ENCODE results near the gene PATE3. TPM values are rescaled to one million over a fixed set of nuclear protein-coding genes. Genes with fewer than 3 reads are reported as not detected.

Gene PATE3
- total RNA-seq, result not detected in 2 replicates

GRCh38 chr11:125787827-125788226 is at the start of gene PATE3:
TSS of gene PATE3 (plus strand) at chr11:125788127. CDS start at chr11:125788152, 25 bp downstream.
- DNase-seq (ENCODE audit: low read depth), result no peak

GRCh38 chr11:125740617-125741016 is 47.3 kb upstream of the PATE3 start:
- no peak for DNase-seq (ENCODE audit: low read depth)

- no peak for DNase-seq (ENCODE audit: low read depth)
These were observed 44.2 kb upstream of the PATE3 start for GRCh38 chr11:125743681-125744080.

GRCh38 chr11:125745979-125746378 is 41.9 kb upstream of the PATE3 start, which contains the start of gene PATE1:
TSS of gene PATE1 (plus strand) at chr11:125746279. CDS start at chr11:125746305, 26 bp downstream.
- no peak for DNase-seq (ENCODE audit: low read depth)

GRCh38 chr11:125750629-125751028 is 37.3 kb upstream of the PATE3 start:
- no peak for DNase-seq (ENCODE audit: low read depth)

DNA sequence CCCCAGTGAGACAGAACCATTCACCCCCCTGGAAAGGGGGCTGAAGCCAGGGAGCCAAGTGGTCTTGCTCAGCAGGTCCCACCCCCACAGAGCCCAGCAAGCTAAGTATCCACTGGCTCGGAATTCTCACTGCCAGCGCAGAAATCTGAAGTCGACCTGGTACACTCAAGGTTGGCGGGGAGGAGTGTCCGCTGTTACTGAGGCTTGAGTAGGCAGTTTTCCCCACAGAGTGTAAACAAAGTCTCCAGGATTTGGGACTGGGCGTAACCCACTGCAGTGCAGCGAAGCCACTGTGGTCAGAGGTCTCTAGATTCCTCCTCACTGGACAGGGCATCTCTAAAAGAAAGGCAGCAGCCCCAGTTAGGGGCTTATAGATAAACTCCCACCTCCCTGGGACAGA is 31.9 kb upstream of the PATE3 start:
- no peak for DNase-seq (ENCODE audit: low read depth)

DNA sequence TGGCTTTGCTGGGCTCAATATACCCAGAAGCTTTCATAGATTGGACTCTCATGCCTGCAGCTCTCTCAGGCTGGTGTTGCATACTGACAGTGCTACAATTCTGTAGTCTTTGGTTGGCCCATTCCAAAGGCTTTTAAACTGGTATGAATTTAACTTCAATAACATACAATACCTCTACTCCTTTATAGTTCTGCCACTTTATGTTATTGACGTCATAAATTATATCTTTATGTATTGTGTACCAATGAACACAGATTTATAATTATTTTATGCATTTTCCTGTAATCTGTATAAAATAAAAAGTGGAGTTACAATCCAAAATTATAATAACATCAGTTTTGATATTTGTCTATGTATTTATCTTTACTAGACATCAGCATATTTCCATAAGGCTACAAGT is 25.5 kb upstream of the PATE3 start:
- no peak for DNase-seq (ENCODE audit: low read depth)

DNA sequence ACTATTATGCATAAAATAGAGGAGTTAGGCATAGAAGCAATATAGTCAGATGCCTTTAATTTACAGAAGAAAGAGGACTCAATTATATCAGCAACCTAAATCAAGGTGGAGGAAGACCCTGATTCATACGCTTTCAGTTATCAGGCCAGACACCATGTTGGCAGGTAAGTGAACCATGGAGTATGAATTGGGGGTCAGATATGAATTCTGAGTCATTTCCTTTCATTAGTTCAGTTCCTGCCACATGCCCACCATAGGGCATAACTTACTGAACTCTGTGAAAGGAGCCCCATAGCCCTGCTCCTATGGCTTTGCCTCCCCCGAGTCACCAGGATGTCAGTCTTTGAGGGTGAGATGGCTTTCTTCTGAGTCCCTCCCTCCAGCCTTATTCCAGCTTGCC is 24.4 kb upstream of the PATE3 start:
- DNase-seq (ENCODE audit: low read depth), result no peak

DNA sequence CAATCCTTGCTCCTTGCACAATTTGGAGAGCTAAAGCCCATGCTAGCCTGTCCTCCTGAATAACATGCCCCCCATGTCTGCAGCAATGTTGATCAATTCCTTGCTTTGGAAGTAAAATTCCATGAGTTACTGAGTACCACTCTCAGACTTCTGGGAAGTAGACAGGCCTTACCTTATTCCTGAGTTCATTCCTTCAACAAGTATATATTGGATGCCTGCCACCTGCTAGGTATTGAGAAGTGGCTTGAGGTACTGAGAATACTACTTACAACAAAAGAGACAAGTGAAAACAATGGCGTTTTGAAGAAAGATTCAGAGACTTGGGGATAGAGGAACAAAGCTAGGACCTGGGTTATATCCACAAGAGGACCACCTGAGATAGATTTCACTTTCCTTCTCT is 21.7 kb upstream of the PATE3 start:
- no peak for DNase-seq (ENCODE audit: low read depth)

DNA sequence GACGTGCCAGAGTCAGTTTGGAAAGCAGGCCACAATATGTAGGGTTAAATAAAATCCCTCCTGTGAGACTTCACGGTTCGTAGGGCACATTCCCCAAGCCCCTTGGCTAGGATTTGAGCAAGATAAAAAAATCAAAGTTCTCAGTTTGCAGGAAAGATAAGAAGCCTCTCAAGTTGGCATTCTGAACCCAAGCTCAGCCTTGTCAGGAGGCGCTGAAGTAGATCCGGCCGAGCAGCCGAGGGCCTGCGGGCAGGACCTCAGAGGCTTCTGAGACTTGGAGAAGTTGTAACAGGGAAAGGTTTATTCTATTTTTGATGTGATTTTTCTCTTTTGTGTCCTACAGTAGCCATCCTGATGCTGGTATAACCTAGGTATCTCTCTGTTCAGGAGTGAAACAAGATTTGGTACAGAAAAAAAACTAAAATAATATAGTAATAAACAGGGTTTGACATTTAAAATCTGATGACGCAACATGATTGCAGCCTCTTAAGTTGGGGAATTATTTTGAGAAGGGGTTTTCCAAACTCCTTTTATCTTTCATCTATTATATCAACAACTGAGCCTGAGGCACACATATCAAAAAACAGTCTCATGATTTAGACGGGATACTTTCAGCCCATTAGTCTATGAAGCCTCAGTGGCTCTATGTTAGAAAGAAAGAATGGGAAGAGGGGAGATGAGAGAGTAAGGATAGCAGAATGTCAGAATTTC is 19.4 kb upstream of the PATE3 start:
- no peak for DNase-seq (ENCODE audit: low read depth)

GRCh38 chr11:125770583-125770982 is 17.3 kb upstream of the PATE3 start:
- DNase-seq (ENCODE audit: low read depth), result no peak

- DNase-seq (ENCODE audit: low read depth), result peak; percentile 2
These were observed 15.0 kb upstream of the PATE3 start for GRCh38 chr11:125772834-125773505.

DNA sequence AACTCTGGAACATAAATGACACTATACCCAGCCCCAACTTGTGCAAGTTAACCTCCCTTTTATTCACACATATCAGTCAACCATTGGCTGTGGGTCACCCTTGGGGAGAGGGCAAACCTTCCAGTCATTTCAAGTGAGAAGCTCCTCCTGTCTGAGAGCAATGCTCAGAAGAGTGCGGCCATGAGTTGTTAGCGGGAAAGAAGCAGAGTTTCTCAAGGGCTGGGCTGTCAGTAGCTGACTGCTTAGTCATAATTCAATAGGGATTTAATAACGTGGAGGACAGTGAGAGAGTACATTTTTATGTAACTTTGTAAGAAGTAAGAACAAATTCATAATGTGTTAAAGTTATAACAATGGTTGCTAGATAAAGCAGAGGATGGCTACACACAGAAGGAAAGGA is 14.4 kb upstream of the PATE3 start:
- DNase-seq (ENCODE audit: low read depth), result no peak

DNA sequence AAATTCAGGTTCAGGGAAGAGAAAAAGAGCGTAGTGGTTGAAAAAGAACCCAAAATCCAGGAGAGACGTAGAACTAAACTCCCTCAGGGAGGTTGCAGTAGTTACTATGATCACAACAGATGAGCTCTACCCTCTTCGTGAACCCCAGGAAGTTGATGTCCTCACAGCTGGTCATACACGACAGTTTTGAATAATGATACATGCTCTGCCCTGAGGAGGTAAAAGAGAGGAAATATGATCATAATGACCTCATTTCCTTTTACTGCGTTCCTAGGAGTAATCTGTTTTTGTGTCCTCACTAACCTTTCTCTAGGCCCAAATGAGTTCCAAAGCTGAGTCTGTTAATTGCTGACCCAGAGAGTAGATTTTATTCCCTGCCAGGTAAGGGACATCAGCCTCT is 10.6 kb upstream of the PATE3 start:
- DNase-seq (ENCODE audit: low read depth), result no peak

DNA sequence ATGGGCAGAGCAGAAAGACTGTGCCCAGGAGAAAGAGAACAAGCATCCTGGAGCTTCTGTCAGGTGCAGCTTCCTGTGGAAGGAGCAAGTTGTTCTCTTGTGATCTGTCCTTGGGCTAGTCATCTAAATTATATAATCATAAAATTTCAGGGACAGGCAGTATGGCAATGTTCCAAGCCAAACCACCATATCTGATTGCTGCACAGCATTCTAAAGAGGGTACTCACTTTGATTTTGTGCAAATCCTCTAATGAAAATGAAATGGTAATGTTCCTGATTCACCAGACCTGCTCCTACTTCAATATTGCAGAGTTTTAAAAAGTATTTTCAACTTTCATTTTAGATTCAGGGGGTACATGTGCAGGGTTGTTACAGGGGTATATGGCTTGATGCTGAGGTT is 9.2 kb upstream of the PATE3 start, which contains the start of gene PATE2:
PATE2 (minus strand) TSS at position 101 of the 400 bp plus-strand sequence; CDS start at position 46, 55 bp downstream.
- DNase-seq (ENCODE audit: low read depth), result no peak

- no peak for DNase-seq (ENCODE audit: low read depth)
These were observed 3.2 kb upstream of the PATE3 start for GRCh38 chr11:125784678-125785077.

GRCh38 chr11:125790825-125791224 is 2.9 kb downstream of the PATE3 start:
- no peak for DNase-seq (ENCODE audit: low read depth)

- DNase-seq (ENCODE audit: low read depth), result no peak
These were observed 9.7 kb downstream of the PATE3 start for GRCh38 chr11:125797641-125798040.

DNA sequence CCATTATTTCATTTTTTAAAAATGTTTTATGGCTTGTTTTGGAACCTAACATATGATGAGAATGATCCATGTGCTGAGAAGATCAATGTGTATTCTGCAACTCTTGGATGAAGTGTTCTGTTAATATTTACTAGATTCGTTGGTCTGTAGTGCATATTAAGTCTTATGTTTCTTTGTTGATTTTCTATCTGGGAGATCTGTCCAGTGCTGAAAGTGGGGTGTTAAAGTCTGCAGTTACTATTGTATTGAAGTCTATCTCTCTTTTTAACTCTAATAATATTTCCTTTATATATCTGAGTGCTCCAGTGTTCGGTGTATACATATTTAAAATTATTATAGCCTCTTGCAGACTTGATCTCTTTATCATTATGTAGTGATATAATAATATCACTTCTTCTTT is 11.9 kb downstream of the PATE3 start:
- DNase-seq (ENCODE audit: low read depth), result no peak

DNA sequence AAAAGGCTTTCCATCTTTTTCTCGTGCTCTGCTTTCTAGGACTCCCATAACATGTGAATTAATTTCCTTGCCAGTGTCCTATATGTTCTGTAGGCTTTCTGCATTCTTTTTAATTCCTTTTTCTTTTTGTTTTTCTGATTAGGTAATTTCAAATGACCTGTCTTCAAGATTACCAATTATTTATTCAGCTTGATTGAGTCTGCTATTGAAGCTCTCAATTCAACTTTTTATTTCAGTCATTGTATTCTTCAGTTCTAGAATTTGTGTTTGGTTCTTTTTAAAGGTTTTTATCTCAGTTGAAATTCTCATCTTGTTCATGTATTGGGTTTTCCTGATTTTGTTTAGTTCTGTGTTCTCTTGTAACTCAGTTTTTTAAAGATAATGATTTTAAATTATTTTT is 14.5 kb downstream of the PATE3 start:
- no peak for DNase-seq (ENCODE audit: low read depth)

GRCh38 chr11:125807909-125808308 is 20.0 kb downstream of the PATE3 start:
- DNase-seq (ENCODE audit: low read depth), result no peak

GRCh38 chr11:125833016-125833415 is 45.1 kb downstream of the PATE3 start, which contains the start of gene PATE4:
TSS of gene PATE4 (plus strand) at chr11:125833316. CDS start at chr11:125833360, 44 bp downstream.
- no peak for DNase-seq (ENCODE audit: low read depth)

GRCh38 chr11:125835748-125836147 is 47.8 kb downstream of the PATE3 start:
- DNase-seq (ENCODE audit: low read depth), result no peak

Measured in renal cortical epithelial cell (primary cell).